OCI-LY3 (cell line): ENCODE measurements around the gene JAM3.

Experiments used
- CTCF ChIP-seq: fragments of 200-600, 300-600 bp; sonication (generic); IDR thresholded peaks from 2 replicates; pipeline ENCODE4 v1.5.1; 2014; ENCODE audit warnings: antibody characterized with exemption, low read length, low read depth
- EZH2phosphoT487 ChIP-seq: fragments of 200-600 bp; shearing (Covaris generic); IDR thresholded peaks from 2 replicates; pipeline ENCODE4 v1.6.1; 2018; ENCODE audit warnings: antibody characterized with exemption, mixed run types, low read depth

GRCh38 chr11:134155456-134155855, 86.6 kb downstream of the JAM3 start:
- TF ChIP-seq CTCF, result no peak
- no peak for TF ChIP-seq EZH2phosphoT487
